Measurements from ENCODE around the gene ACTN3. TPM values are rescaled to one million over a fixed set of nuclear protein-coding genes. Genes with fewer than 3 reads are reported as not detected.
"Not testable (repeated sequence)": the region's sequence is repeated elsewhere in the genome, so short reads cannot be mapped to it uniquely, and the experiment has no call there.

The ACTN3 gene
- total and polyA plus RNA-seq, 3 experiments from 2014 or later = 0.31 to 0.33 TPM; not detected in 1

GRCh38 chr11:66582565-66583147, 36.0 kb downstream of the ACTN3 start:
- H3K9me3 ChIP-seq (ENCODE audit: low read length); H3K9me3 Mint-ChIP-seq; POLR2A ChIA-PET; H3K4me1 ChIP-seq (ENCODE audit: insufficient read depth, low read length); H3K27ac Mint-ChIP-seq; H3K36me3 Mint-ChIP-seq; H3K27ac ChIP-seq (ENCODE audit: low read depth, low read length); H3K36me3 ChIP-seq (ENCODE audit: insufficient read depth, low read length); H3K4me3 Mint-ChIP-seq; H3K4me3 ChIP-seq (ENCODE audit: low read length); H3K27me3 Mint-ChIP-seq; H3K27me3 ChIP-seq (ENCODE audit: insufficient read depth, low read length, poor library complexity, severe bottlenecking); DNase-seq: not testable (repeated sequence)
- H3K4me1 Mint-ChIP-seq = peaks cover 9 to 11% (median 10%) of the 10 kb centered on the region in 3 donors
- CTCF ChIA-PET = interaction anchor here (6.4 kb wide), 1 partner anchor 97 kb away, joined by 135 read pairs; the partner anchor contains the start of gene RBM4B

DNA sequence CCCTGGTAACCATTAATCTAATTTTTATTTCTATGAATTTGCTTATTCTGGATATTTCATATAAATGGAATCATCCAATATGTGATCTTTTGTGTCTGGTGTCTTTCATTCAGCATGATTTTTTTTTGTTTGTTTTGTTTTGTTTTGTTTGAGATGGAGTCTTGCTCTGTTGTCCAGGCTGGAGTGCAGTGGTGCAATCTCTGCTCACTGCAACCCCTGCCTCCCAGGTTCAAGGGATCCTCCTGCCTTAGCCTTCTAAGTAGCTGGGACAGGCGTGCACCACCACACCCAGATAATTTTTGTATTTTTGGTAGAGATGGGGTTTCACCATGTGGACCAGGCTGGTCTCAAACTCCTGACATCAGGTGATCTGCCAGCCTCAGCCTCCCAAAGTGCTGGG, 38.7 kb downstream of the ACTN3 start:
- H3K27ac Mint-ChIP-seq = peak overlapping the region in 2 of 8 donors; percentile 3 to 23
- H3K36me3 ChIP-seq (ENCODE audit: insufficient read depth, low read length); POLR2A ChIA-PET: not testable (repeated sequence)

DNA sequence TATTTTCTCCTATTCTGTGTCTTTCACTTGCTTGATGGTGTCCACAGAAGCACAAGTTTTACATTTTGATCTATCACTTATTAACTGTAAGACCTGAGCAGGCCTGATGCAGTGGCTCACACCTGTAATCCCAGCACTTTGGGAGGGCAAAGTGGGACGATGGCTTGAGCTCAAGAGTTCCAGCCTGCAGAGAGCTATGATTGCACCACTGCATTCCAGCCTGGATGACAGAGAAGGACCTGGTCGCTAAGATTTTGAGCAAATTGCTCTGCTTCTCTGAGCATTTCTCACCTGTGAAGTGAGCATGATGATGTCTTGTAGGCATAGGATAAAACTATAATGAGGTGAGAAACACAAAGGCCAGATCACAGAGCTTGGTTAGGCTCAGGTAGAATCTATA, 39.4 kb downstream of the ACTN3 start:
- H3K4me3 Mint-ChIP-seq = no peak overlapping the region
- CTCF ChIA-PET = interaction anchor here (1.8 kb wide), 1 partner anchor 92 kb away, joined by 10 read pairs; the partner anchor contains the start of gene RBM4B

More for the DNA sequence above, 38.7 kb downstream of the ACTN3 start:
- H3K9me3 Mint-ChIP-seq; H3K27me3 Mint-ChIP-seq; H3K4me1 Mint-ChIP-seq; H3K9me3 ChIP-seq (ENCODE audit: low read length); H3K4me1 ChIP-seq (ENCODE audit: insufficient read depth, low read length); H3K4me3 ChIP-seq (ENCODE audit: low read length); DNase-seq; H3K27ac ChIP-seq (ENCODE audit: low read depth, low read length); H3K36me3 Mint-ChIP-seq; H3K27me3 ChIP-seq (ENCODE audit: insufficient read depth, low read length, poor library complexity, severe bottlenecking); H3K4me3 Mint-ChIP-seq: not testable (repeated sequence)
- CTCF ChIA-PET = interaction anchor here (1.8 kb wide), 1 partner anchor 93 kb away, joined by 10 read pairs; the partner anchor contains the start of gene RBM4B

DNA sequence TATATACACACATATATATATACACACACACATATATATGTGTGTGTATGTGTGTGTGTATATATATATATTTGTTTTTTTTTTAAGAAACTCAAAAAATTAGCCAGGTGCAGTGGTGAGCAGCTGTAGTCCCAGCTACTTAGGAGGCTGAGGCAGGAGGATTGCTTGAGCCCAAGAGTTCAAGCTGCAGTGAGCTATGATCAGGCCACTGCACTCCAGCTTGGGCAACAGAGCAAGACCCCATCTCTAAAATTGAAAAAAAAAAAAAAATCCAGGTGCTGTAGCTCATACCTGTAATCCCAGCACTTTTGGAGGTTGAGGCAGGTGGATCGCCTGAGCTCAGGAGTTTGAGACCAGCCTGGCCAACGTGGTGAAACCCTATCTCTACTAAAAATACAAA, 42.6 kb downstream of the ACTN3 start:
- Mint-ChIP-seq H3K27ac (peak overlapping the region in 1 of 8 donors; percentile 24), H3K4me1 (peaks cover 17 to 20% (median 17%) of the 10 kb centered on the region in 3 donors)
- not testable (repeated sequence) for DNase-seq; H3K9me3 Mint-ChIP-seq; H3K4me3 Mint-ChIP-seq; H3K27me3 Mint-ChIP-seq; H3K36me3 Mint-ChIP-seq; H3K9me3 ChIP-seq (ENCODE audit: low read length); H3K27me3 ChIP-seq (ENCODE audit: insufficient read depth, low read length, poor library complexity, severe bottlenecking); H3K36me3 ChIP-seq (ENCODE audit: insufficient read depth, low read length); H3K4me3 ChIP-seq (ENCODE audit: low read length); H3K27ac ChIP-seq (ENCODE audit: low read depth, low read length)
- POLR2A ChIA-PET = interaction anchor here (0.6 kb wide), 2 partner anchors 147 to 682 kb away, joined by 3 read pairs; no protein-coding TSS in a partner anchor
- CTCF ChIA-PET = interaction anchor here (1.1 kb wide), 1 partner anchor 10 kb away, joined by 3 read pairs; no protein-coding TSS in a partner anchor
- peaks cover 14% of the 10 kb centered on the region for H3K4me1 ChIP-seq (ENCODE audit: insufficient read depth, low read length)

More for the DNA sequence above, 39.4 kb downstream of the ACTN3 start:
- Mint-ChIP-seq H3K4me1 (no peaks in the 10 kb centered on the region), H3K27ac (peak overlapping the region in 1 of 8 donors; percentile 52), H3K27me3 (peaks cover 0 to 3% of the 10 kb centered on the region in 2 donors), H3K9me3 (peaks cover 2 to 9% (median 4%) of the 10 kb centered on the region in 5 donors), H3K36me3 (no peaks in the 10 kb centered on the region)
- Histone ChIP-seq H3K4me3 (ENCODE audit: low read length) (no peak overlapping the region), H3K36me3 (ENCODE audit: insufficient read depth, low read length) (no peaks in the 10 kb centered on the region), H3K9me3 (ENCODE audit: low read length) (no peaks in the 10 kb centered on the region), H3K27ac (ENCODE audit: low read depth, low read length) (no peak overlapping the region), H3K27me3 (ENCODE audit: insufficient read depth, low read length, poor library complexity, severe bottlenecking) (no peaks in the 10 kb centered on the region), H3K4me1 (ENCODE audit: insufficient read depth, low read length) (no peaks in the 10 kb centered on the region)
- no peak for DNase-seq
- POLR2A ChIA-PET = no interaction called here

DNA sequence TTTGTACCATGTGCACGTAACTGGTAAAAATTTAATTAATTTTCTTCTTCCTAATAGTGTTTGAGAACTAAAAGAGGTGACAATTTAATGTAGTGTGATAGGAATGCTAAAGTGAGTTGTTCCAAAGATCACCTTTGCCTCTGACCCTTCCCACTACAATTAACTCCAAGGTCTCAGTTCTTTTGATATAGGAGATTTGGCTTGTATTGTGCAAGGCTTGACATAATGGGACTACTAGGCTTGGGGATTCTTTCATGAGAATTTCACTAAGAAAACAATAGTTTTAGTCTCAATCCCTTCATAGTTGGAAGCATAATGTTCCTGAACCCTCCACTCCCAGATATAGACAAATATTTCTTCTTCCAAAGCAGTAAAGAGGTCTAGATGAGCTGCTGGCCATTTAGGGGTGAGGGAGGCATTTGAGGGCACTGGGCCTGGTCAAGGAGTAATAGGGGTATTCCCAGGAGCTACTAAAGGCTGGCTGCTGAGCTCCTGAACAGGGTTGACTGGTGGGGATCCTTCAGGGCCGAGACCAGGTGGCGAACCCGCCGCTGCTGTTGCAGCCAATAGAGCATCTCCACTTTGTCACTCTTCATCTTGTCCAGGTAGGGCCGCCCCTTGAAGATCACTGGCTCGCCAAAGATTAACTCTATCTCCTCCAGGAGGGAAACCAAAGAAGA, 43.4 kb downstream of the ACTN3 start:
- POLR2A ChIA-PET = interaction anchor here (0.6 to 1.3 kb wide), 4 partner anchors 46 to 681 kb away, joined by 3 to 4 read pairs (median 3); partner anchors contain the start of gene PELI3
- H3K27ac Mint-ChIP-seq = peak overlapping the region in 4 of 8 donors; percentile 11 to 78 (median 36)
- H3K27me3 Mint-ChIP-seq = peaks cover 0 to 3% of the 10 kb centered on the region in 2 donors
- Histone ChIP-seq H3K9me3 (ENCODE audit: low read length) (no peaks in the 10 kb centered on the region), H3K27me3 (ENCODE audit: insufficient read depth, low read length, poor library complexity, severe bottlenecking) (no peaks in the 10 kb centered on the region), H3K27ac (ENCODE audit: low read depth, low read length) (no peak overlapping the region), H3K4me3 (ENCODE audit: low read length) (no peak overlapping the region), H3K36me3 (ENCODE audit: insufficient read depth, low read length) (no peaks in the 10 kb centered on the region), H3K4me1 (ENCODE audit: insufficient read depth, low read length) (peaks cover 22% of the 10 kb centered on the region)
- H3K4me1 Mint-ChIP-seq = peaks cover 23 to 25% (median 24%) of the 10 kb centered on the region in 3 donors
- no peaks in the 10 kb centered on the region for H3K9me3 Mint-ChIP-seq
- DNase-seq = no peak
- H3K4me3 Mint-ChIP-seq = peak overlapping the region in 1 of 7 donors; percentile 65
- H3K36me3 Mint-ChIP-seq = peaks cover 0 to 7% (median 0%) of the 10 kb centered on the region in 3 donors
- CTCF ChIA-PET = interaction anchor here (1.1 to 3.2 kb wide), 4 partner anchors 11 to 151 kb away, joined by 3 to 21 read pairs (median 4); partner anchors contain the start of genes MRPL11, RBM14 and RBM4B

DNA sequence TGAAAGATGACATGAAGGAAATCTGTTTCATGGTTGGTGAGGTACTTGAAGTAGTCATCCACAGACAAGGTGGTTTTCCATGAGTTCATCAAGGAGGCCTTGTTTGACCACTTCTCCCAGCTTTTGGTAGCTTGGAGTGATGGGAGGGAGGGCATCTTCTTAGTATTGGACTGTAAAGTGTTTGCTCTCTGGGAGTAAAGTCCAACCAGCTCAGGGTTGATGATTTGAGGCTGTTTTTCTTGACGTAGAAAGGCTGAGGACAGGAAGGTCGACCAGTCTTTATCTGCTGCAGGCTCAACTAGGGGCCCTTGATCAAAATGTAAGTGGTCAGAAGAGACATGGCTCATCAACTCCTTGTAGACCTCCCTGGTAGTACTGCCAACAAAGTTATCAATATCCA, 44.5 kb downstream of the ACTN3 start:
- peak overlapping the region in 5 of 8 donors; percentile 35 to 100 (median 38) for H3K27ac Mint-ChIP-seq
- Histone ChIP-seq H3K36me3 (ENCODE audit: insufficient read depth, low read length) (no peaks in the 10 kb centered on the region), H3K4me1 (ENCODE audit: insufficient read depth, low read length) (peaks cover 25% of the 10 kb centered on the region), H3K27me3 (ENCODE audit: insufficient read depth, low read length, poor library complexity, severe bottlenecking) (no peaks in the 10 kb centered on the region), H3K4me3 (ENCODE audit: low read length) (no peak overlapping the region), H3K27ac (ENCODE audit: low read depth, low read length) (no peak overlapping the region), H3K9me3 (ENCODE audit: low read length) (no peaks in the 10 kb centered on the region)
- peak overlapping the region in 1 of 7 donors; percentile 20 for H3K4me3 Mint-ChIP-seq
- no peak for DNase-seq
- peaks cover 0 to 3% of the 10 kb centered on the region in 2 donors for H3K27me3 Mint-ChIP-seq
- ChIA-PET CTCF (interaction anchor here (1.4 to 3.2 kb wide), 4 partner anchors 25 to 152 kb away, joined by 4 to 21 read pairs (median 6); partner anchors contain the start of genes MRPL11, RBM14 and RBM4B), POLR2A (interaction anchor here (1.2 to 1.3 kb wide), 2 partner anchors 47 to 125 kb away, joined by 3 to 4 read pairs; partner anchors contain the start of gene PELI3)
- no peaks in the 10 kb centered on the region for H3K9me3 Mint-ChIP-seq
- H3K4me1 Mint-ChIP-seq = peaks cover 31 to 34% (median 32%) of the 10 kb centered on the region in 3 donors
- H3K36me3 Mint-ChIP-seq = peaks cover 0 to 8% (median 0%) of the 10 kb centered on the region in 3 donors

GRCh38 chr11:66592457-66593302, 46.0 kb downstream of the ACTN3 start, which contains the start of the genes CCDC87 and CCS:
Gene CCDC87 (minus strand): TSS chr11:66593063. CDS start chr11:66593015, 48 bp downstream.
Gene CCS (plus strand): TSS chr11:66593185. CDS start chr11:66593262, 77 bp downstream.
- POLR2A ChIA-PET = interaction anchor here (0.7 to 2.4 kb wide), 4 partner anchors 24 to 85 kb away, joined by 6 to 19 read pairs (median 11); partner anchors contain the start of genes RBM14, RBM4 and RBM4B
- H3K4me1 ChIP-seq (ENCODE audit: insufficient read depth, low read length) = peaks cover 25% of the 10 kb centered on the region
- H3K36me3 ChIP-seq (ENCODE audit: insufficient read depth, low read length) = no peaks in the 10 kb centered on the region
- peak within 1 kb of the TSS; percentile 84 to 100 (median 99) for H3K4me3 Mint-ChIP-seq
- H3K9me3 Mint-ChIP-seq = no peaks in the 10 kb centered on the region
- CTCF ChIA-PET = interaction anchor here (0.8 to 3.2 kb wide), 11 partner anchors 11 to 114 kb away, joined by 3 to 21 read pairs (median 4); partner anchors contain the start of genes CTSF, RBM4 and RBM4B
- H3K4me1 Mint-ChIP-seq = peaks cover 31 to 38% (median 37%) of the 10 kb centered on the region in 3 donors
- peaks cover 0 to 3% of the 10 kb centered on the region in 2 donors for H3K27me3 Mint-ChIP-seq
- peak within 1 kb of the TSS; percentile 81 to 100 (median 100) for H3K27ac Mint-ChIP-seq
- H3K27ac ChIP-seq (ENCODE audit: low read depth, low read length) = peak within 1 kb of the TSS; percentile 80
- peak within 1 kb of the TSS; percentile 96 for H3K4me3 ChIP-seq (ENCODE audit: low read length)
- peak; percentile 96 to 100 (median 99) for DNase-seq
- H3K27me3 ChIP-seq (ENCODE audit: insufficient read depth, low read length, poor library complexity, severe bottlenecking) = no peaks in the 10 kb centered on the region
- H3K9me3 ChIP-seq (ENCODE audit: low read length) = no peaks in the 10 kb centered on the region
- peaks cover 0 to 8% (median 0%) of the 10 kb centered on the region in 3 donors for H3K36me3 Mint-ChIP-seq
